Measurements from ENCODE around the gene SMOC2. TPM values are rescaled to one million over a fixed set of nuclear protein-coding genes. Genes with fewer than 3 reads are reported as not detected.

SMOC2 gene
- polyA plus RNA-seq, 1 donor (not counting 4 experiments of a cell fraction or from before 2014, with no cell fraction given) = 1.1 TPM

GRCh38 chr6:168496139-168496996 lies 55.4 kb downstream of the SMOC2 start:
- Histone ChIP-seq H3K9me3 (ENCODE audit: control insufficient read depth, low read depth, low read length) (no peaks in the 10 kb centered on the region), H3K4me2 (ENCODE audit: control insufficient read depth, extremely low read depth, insufficient read depth, low read depth, low read length) (no peak overlapping the region), H3K36me3 (ENCODE audit: control insufficient read depth in 2 of 2, extremely low read depth in 1 of 2, insufficient read depth in 2 of 2, low read length in 2 of 2) (no peaks in the 10 kb centered on the region), H3K79me2 (ENCODE audit: control insufficient read depth, insufficient read depth, low read length) (no peaks in the 10 kb centered on the region), H2AFZ (ENCODE audit: control insufficient read depth, low read length) (no peak overlapping the region), H3K4me1 (ENCODE audit: control insufficient read depth, extremely low read depth, insufficient read depth, low read length) (no peaks in the 10 kb centered on the region), H3K9me1 (ENCODE audit: control insufficient read depth, extremely low read depth, insufficient read depth, low read length) (no peaks in the 10 kb centered on the region), H3K4me3 (ENCODE audit: control insufficient read depth in 2 of 3, extremely low read depth in 1 of 3, insufficient read depth in 2 of 3, low read depth in 1 of 3, low read length in 3 of 3) (no peak overlapping the region), H3K27me3 (ENCODE audit: control insufficient read depth, extremely low read depth, insufficient read depth, low read length) (no peaks in the 10 kb centered on the region), H3K27ac (ENCODE audit: control insufficient read depth, insufficient read depth, low read length) (no peak overlapping the region), H3K9ac (ENCODE audit: control insufficient read depth, extremely low read depth, insufficient read depth, low read length) (no peak overlapping the region), H4K20me1 (ENCODE audit: control insufficient read depth, extremely low read depth, insufficient read depth, low read length) (no peaks in the 10 kb centered on the region)
- FAIRE-seq (no peak), DNase-seq (ENCODE audit: low read depth, low spot score) (no peak)
- dilution Hi-C loops (cut with MboI; ENCODE audit: extremely low pct_ligation_motif_present, low sequenced_read_pairs) = no loop called here
- TF ChIP-seq EZH2 (IDR thresholded peaks at IDR 0.05; ENCODE audit: low read length) = no peak
- no peak for TF ChIP-seq CTCF (optimal IDR thresholded peaks at IDR 0.05 in 1 of 3, IDR thresholded peaks at IDR 0.05 in 1 of 3, conservative IDR thresholded peaks at IDR 0.05 in 1 of 3; ENCODE audit: extremely low read depth in 1 of 3, insufficient read depth in 2 of 3, low read length in 3 of 3)

- Histone ChIP-seq H3K9me3 (ENCODE audit: control insufficient read depth, low read depth, low read length) (no peaks in the 10 kb centered on the region), H3K79me2 (ENCODE audit: control insufficient read depth, insufficient read depth, low read length) (no peaks in the 10 kb centered on the region), H3K9me1 (ENCODE audit: control insufficient read depth, extremely low read depth, insufficient read depth, low read length) (no peaks in the 10 kb centered on the region), H3K4me1 (ENCODE audit: control insufficient read depth, extremely low read depth, insufficient read depth, low read length) (no peaks in the 10 kb centered on the region), H4K20me1 (ENCODE audit: control insufficient read depth, extremely low read depth, insufficient read depth, low read length) (no peaks in the 10 kb centered on the region), H3K4me2 (ENCODE audit: control insufficient read depth, extremely low read depth, insufficient read depth, low read depth, low read length) (no peak overlapping the region), H3K27ac (ENCODE audit: control insufficient read depth, insufficient read depth, low read length) (no peak overlapping the region), H3K36me3 (ENCODE audit: control insufficient read depth in 2 of 2, extremely low read depth in 1 of 2, insufficient read depth in 2 of 2, low read length in 2 of 2) (no peaks in the 10 kb centered on the region), H3K27me3 (ENCODE audit: control insufficient read depth, extremely low read depth, insufficient read depth, low read length) (no peaks in the 10 kb centered on the region), H3K4me3 (ENCODE audit: control insufficient read depth in 2 of 3, extremely low read depth in 1 of 3, insufficient read depth in 2 of 3, low read depth in 1 of 3, low read length in 3 of 3) (no peak overlapping the region), H3K9ac (ENCODE audit: control insufficient read depth, extremely low read depth, insufficient read depth, low read length) (no peak overlapping the region), H2AFZ (ENCODE audit: control insufficient read depth, low read length) (no peak overlapping the region)
- no peak for DNase-seq (ENCODE audit: low read depth, low spot score)
- dilution Hi-C loops (cut with MboI; ENCODE audit: extremely low pct_ligation_motif_present, low sequenced_read_pairs) = no loop called here
- FAIRE-seq = no peak
- TF ChIP-seq EZH2 (IDR thresholded peaks at IDR 0.05; ENCODE audit: low read length) = no peak
- no peak for TF ChIP-seq CTCF (optimal IDR thresholded peaks at IDR 0.05 in 1 of 3, IDR thresholded peaks at IDR 0.05 in 1 of 3, conservative IDR thresholded peaks at IDR 0.05 in 1 of 3; ENCODE audit: extremely low read depth in 1 of 3, insufficient read depth in 2 of 3, low read length in 3 of 3)
Measured at GRCh38 chr6:168496997-168497331, 56.0 kb downstream of the SMOC2 start.
